ENCODE data around the gene AP3S2.

GRCh38 chr15:89781891-89782618 lies 111.7 kb downstream of the AP3S2 start:
- TF ChIP-seq CTCF (conservative IDR thresholded peaks at IDR 0.05; ENCODE audit: low read depth, low read length) (no peak), FOS (IDR thresholded peaks at IDR 0.05; ENCODE audit: low read depth, low read length) (no peak), ELK1 (IDR thresholded peaks at IDR 0.05; ENCODE audit: borderline replicate concordance, low read depth, low read length) (no peak), CEBPB (IDR thresholded peaks at IDR 0.05; ENCODE audit: low read depth, low read length) (peak; percentile 63; the same call in 1 of the 2 replicates), POLR2A (IDR thresholded peaks at IDR 0.05; ENCODE audit: low read depth, low read length) (no peak), SMC3 (IDR thresholded peaks at IDR 0.05; ENCODE audit: low read depth, low read length) (no peak), MXI1 (IDR thresholded peaks at IDR 0.05; ENCODE audit: borderline replicate concordance, low read depth, low read length) (no peak), RCOR1 (IDR thresholded peaks at IDR 0.05; ENCODE audit: insufficient replicate concordance, low read length) (no peak), USF2 (IDR thresholded peaks at IDR 0.05; ENCODE audit: low read depth, low read length) (no peak), MAFK (IDR thresholded peaks at IDR 0.05; ENCODE audit: low read depth, low read length) (peak; percentile 79)
